WTC11 (cell line): Measurements from ENCODE around the gene POSTN. TPM values are rescaled to one million over a fixed set of nuclear protein-coding genes. Genes with fewer than 3 reads are reported as not detected.

Experiments
- ATAC-seq: fragments of 200-7000 bp; cut with Tn5 transposase; 2 replicates; pipeline ENCODE4 v1.10.0; 2021; ENCODE audit warnings: mild to moderate bottlenecking, moderate library complexity
- CTCF ChIA-PET: fragments of 300-600 bp; sonication (Branson Sonifier 250); formaldehyde crosslinking; loops from one replicate; lab custom pipeline; 2021; ENCODE audit warnings: antibody characterized with exemption; lab: Charles Lee
- POLR2A ChIA-PET: fragments of 350-600 bp; sonication (Branson Sonifier 250); formaldehyde crosslinking; loops from one replicate; lab custom pipeline; 2021; ENCODE audit warnings: antibody characterized with exemption; lab: Charles Lee
- DNase-seq: peaks from one replicate; pipeline ENCODE4 v3.0.0; 2021; ENCODE audit warnings: low spot score
- H3K27ac Mint-ChIP-seq: 2 replicates; pipeline ENCODE4 v1.8.0; 2021; ENCODE audit warnings: mixed read lengths
- H3K27me3 Mint-ChIP-seq: 2 replicates; pipeline ENCODE4 v1.8.0; 2021; ENCODE audit warnings: low read depth, mild to moderate bottlenecking, moderate library complexity, mixed read lengths
- H3K36me3 Mint-ChIP-seq: 2 replicates; pipeline ENCODE4 v1.8.0; 2021; ENCODE audit warnings: mixed read lengths
- H3K4me1 Mint-ChIP-seq: 2 replicates; pipeline ENCODE4 v1.8.0; 2022; ENCODE audit warnings: mixed read lengths
- H3K4me3 Mint-ChIP-seq: 2 replicates; pipeline ENCODE4 v1.8.0; 2021; ENCODE audit warnings: mild to moderate bottlenecking, moderate library complexity, mixed read lengths
- H3K9me3 Mint-ChIP-seq: 2 replicates; pipeline ENCODE4 v1.8.0; 2021; ENCODE audit warnings: mixed read lengths
- AR ChIP-seq: fragments of 250-450 bp; sonication (Bioruptor Pico); IDR thresholded peaks from 2 replicates; pipeline ENCODE4 v1.9.0; 2021; ENCODE audit warnings: mild to moderate bottlenecking
- ATF2 ChIP-seq: sonication (generic); formaldehyde crosslinking; IDR thresholded peaks from 2 replicates; pipeline ENCODE4 v1.8.1; 2022; ENCODE audit warnings: low read depth, missing genetic modification reagents, borderline replicate concordance
- CREM ChIP-seq: sonication (generic); formaldehyde crosslinking; IDR thresholded peaks from 2 replicates; pipeline ENCODE4 v1.8.1; 2022; ENCODE audit warnings: mild to moderate bottlenecking, missing genetic modification reagents, moderate library complexity
- E2F1 ChIP-seq: sonication (generic); formaldehyde crosslinking; IDR thresholded peaks from 2 replicates; pipeline ENCODE4 v1.8.0; 2022; ENCODE audit warnings: mild to moderate bottlenecking, missing genetic modification reagents
- GRHL2 ChIP-seq: fragments of 250-450 bp; sonication (Bioruptor Pico); IDR thresholded peaks from 2 replicates; pipeline ENCODE4 v1.8.0; 2022; ENCODE audit warnings: mild to moderate bottlenecking, moderate library complexity; ENCODE audit not compliant: insufficient replicate concordance, severe bottlenecking
- MYBL2 ChIP-seq: sonication (generic); formaldehyde crosslinking; IDR thresholded peaks from 2 replicates; pipeline ENCODE4 v1.8.1; 2023; ENCODE audit warnings: mild to moderate bottlenecking, moderate library complexity, missing genetic modification reagents
- NR1H2 ChIP-seq: sonication (generic); formaldehyde crosslinking; IDR thresholded peaks from 2 replicates; pipeline ENCODE4 v1.9.0; 2021; ENCODE audit warnings: mild to moderate bottlenecking, moderate library complexity, missing genetic modification reagents
- NR3C1 ChIP-seq: sonication (generic); formaldehyde crosslinking; conservative IDR thresholded peaks from 2 replicates; pipeline ENCODE4 v1.8.1; 2023; ENCODE audit warnings: low read depth, mild to moderate bottlenecking, missing genetic modification reagents
- OVOL2 ChIP-seq: fragments of 250-450 bp; sonication (Bioruptor Pico); IDR thresholded peaks from 2 replicates; pipeline ENCODE4 v1.9.0; 2021; ENCODE audit warnings: mild to moderate bottlenecking, borderline replicate concordance
- SOX15 ChIP-seq: fragments of 250-450 bp; sonication (Bioruptor Pico); IDR thresholded peaks from 2 replicates; pipeline ENCODE4 v1.9.0; 2021; ENCODE audit warnings: mild to moderate bottlenecking
- SP1 ChIP-seq: sonication (generic); formaldehyde crosslinking; conservative IDR thresholded peaks from 2 replicates; pipeline ENCODE4 v1.8.1; 2022; ENCODE audit warnings: missing genetic modification reagents
- TEAD1 ChIP-seq: sonication (generic); formaldehyde crosslinking; IDR thresholded peaks from 2 replicates; pipeline ENCODE4 v1.8.0; 2022; ENCODE audit warnings: mild to moderate bottlenecking, missing genetic modification reagents
- TP53 ChIP-seq: sonication (generic); formaldehyde crosslinking; IDR thresholded peaks from 2 replicates; pipeline ENCODE4 v1.8.1; 2023; ENCODE audit warnings: mild to moderate bottlenecking, missing genetic modification reagents
- ZNF121 ChIP-seq: sonication (generic); formaldehyde crosslinking; IDR thresholded peaks from 2 replicates; pipeline ENCODE4 v1.8.0; 2023; ENCODE audit warnings: missing genetic modification reagents
- ZNF396 ChIP-seq: fragments of 250-450 bp; sonication (Bioruptor Pico); IDR thresholded peaks from 2 replicates; pipeline ENCODE4 v1.8.0; 2021; ENCODE audit warnings: mild to moderate bottlenecking, moderate library complexity, borderline replicate concordance
- ZNF671 ChIP-seq: fragments of 250-450 bp; sonication (Bioruptor Pico); IDR thresholded peaks from 2 replicates; pipeline ENCODE4 v1.8.0; 2021; ENCODE audit warnings: mild to moderate bottlenecking
- total RNA-seq: library from RNA; stranded (reverse); gene quantifications from 3 replicates; pipeline ENCODE4 v1.2.3, GENCODE V29; 2021

POSTN gene
- total RNA-seq, 1 experiment from 2014 or later: 0.70 TPM

GRCh38 chr13:37539976-37540605 is 58.5 kb downstream of the POSTN start (continued):
- no peak for TF ChIP-seq OVOL2 (CRISPR knock-in tag)
- TF ChIP-seq SOX15 (CRISPR knock-in tag): no peak
- no peak for TF ChIP-seq CREM (CRISPR knock-in tag)
- TF ChIP-seq NR1H2 (CRISPR knock-in tag): no peak
- TF ChIP-seq, all 79 proteins: peak for 0

GRCh38 chr13:37539170-37539569 is 59.4 kb downstream of the POSTN start:
- H3K27me3 Mint-ChIP-seq: no peaks in the 10 kb centered on the region; the same call in 1 of the 2 replicates
- no peak overlapping the region for H3K4me3 Mint-ChIP-seq
- POLR2A ChIA-PET: no interaction called here
- H3K36me3 Mint-ChIP-seq: no peaks in the 10 kb centered on the region
- H3K4me1 Mint-ChIP-seq: peaks cover 2% of the 10 kb centered on the region; the same call in 1 of the 2 replicates
- DNase-seq (no peak), ATAC-seq (no peak)
- TF ChIP-seq ATF2 (CRISPR knock-in tag) (no peak), AR (no peak)
- CTCF ChIA-PET: no interaction called here
- H3K9me3 Mint-ChIP-seq: peaks cover 12% of the 10 kb centered on the region
- H3K27ac Mint-ChIP-seq: no peak overlapping the region

GRCh38 chr13:37535501-37535900 is 63.1 kb downstream of the POSTN start:
- H3K27ac Mint-ChIP-seq: no peak overlapping the region
- H3K4me1 Mint-ChIP-seq: peaks cover 3% of the 10 kb centered on the region; the same call in 1 of the 2 replicates
- DNase-seq: no peak
- H3K9me3 Mint-ChIP-seq: peaks cover 23% of the 10 kb centered on the region
- no peaks in the 10 kb centered on the region for H3K27me3 Mint-ChIP-seq
- peaks cover 7% of the 10 kb centered on the region for H3K36me3 Mint-ChIP-seq
- ATAC-seq: no peak
- no peak overlapping the region for H3K4me3 Mint-ChIP-seq
- ChIA-PET POLR2A (no interaction called here), CTCF (no interaction called here)
- TF ChIP-seq E2F1: no peak

- no peak overlapping the region for H3K27ac Mint-ChIP-seq
- H3K4me3 Mint-ChIP-seq: no peak overlapping the region
- CTCF ChIA-PET: no interaction called here
- POLR2A ChIA-PET: no interaction called here
- H3K27me3 Mint-ChIP-seq: no peaks in the 10 kb centered on the region
- TF ChIP-seq NR3C1 (no peak), TP53 (no peak), MYBL2 (CRISPR knock-in tag) (no peak), SP1 (no peak), ZNF671 (CRISPR knock-in tag) (no peak), ZNF396 (CRISPR knock-in tag) (no peak), ZNF121 (CRISPR knock-in tag) (no peak), TEAD1 (CRISPR knock-in tag) (no peak), GRHL2 (CRISPR knock-in tag) (no peak)
- DNase-seq (no peak), ATAC-seq (no peak)
- peaks cover 7% of the 10 kb centered on the region; the same call in 1 of the 2 replicates for H3K4me1 Mint-ChIP-seq
- peaks cover 7% of the 10 kb centered on the region for H3K36me3 Mint-ChIP-seq
- peaks cover 28% of the 10 kb centered on the region for H3K9me3 Mint-ChIP-seq
Observed at GRCh38 chr13:37534676-37535075, 63.9 kb downstream of the POSTN start.
